HG03571 (cell line): ENCODE measurements around the gene APBB1.

Source experiments
- ATAC-seq: cut with Tn5 transposase; IDR thresholded peaks from one replicate; pipeline ENCODE4 v1.9.1; 2021; ENCODE audit not compliant: unreplicated experiment

APBB1 gene

GRCh38 chr11:6391537-6392134, 27.3 kb downstream of the APBB1 start:
- no peak for ATAC-seq

- no peak for ATAC-seq
Measured at GRCh38 chr11:6390718-6391469, 28.0 kb downstream of the APBB1 start.

GRCh38 chr11:6389905-6390717, 28.8 kb downstream of the APBB1 start, which contains the start of gene SMPD1:
Gene SMPD1 (plus strand): TSS chr11:6390474. CDS start chr11:6390599, 125 bp downstream.
- peak; percentile 97 for ATAC-seq

- ATAC-seq: no peak
Measured at GRCh38 chr11:6388748-6389147, 30.1 kb downstream of the APBB1 start.

- no peak for ATAC-seq
Measured at GRCh38 chr11:6387811-6388599, 30.9 kb downstream of the APBB1 start.

- no peak for ATAC-seq
Measured at GRCh38 chr11:6385046-6385777, 33.7 kb downstream of the APBB1 start.

- ATAC-seq: no peak
Measured at GRCh38 chr11:6378640-6378989, 40.3 kb downstream of the APBB1 start.

- no peak for ATAC-seq
Measured at GRCh38 chr11:6377902-6378639, 40.8 kb downstream of the APBB1 start.

- ATAC-seq: no peak
Measured at GRCh38 chr11:6371825-6372224, 47.1 kb downstream of the APBB1 start.

GRCh38 chr11:6365659-6366058, 53.2 kb downstream of the APBB1 start:
- ATAC-seq: no peak

- peak; percentile 86 for ATAC-seq
Measured at GRCh38 chr11:6362873-6363678, 55.8 kb downstream of the APBB1 start.

GRCh38 chr11:6362185-6362872, 56.6 kb downstream of the APBB1 start:
- no peak for ATAC-seq

GRCh38 chr11:6360183-6360582, 58.7 kb downstream of the APBB1 start:
- ATAC-seq: no peak

GRCh38 chr11:6357222-6357621, 61.7 kb downstream of the APBB1 start:
- ATAC-seq: no peak

GRCh38 chr11:6356503-6357055, 62.3 kb downstream of the APBB1 start:
- ATAC-seq: no peak

GRCh38 chr11:6354651-6355485, 64.0 kb downstream of the APBB1 start:
- ATAC-seq: no peak

GRCh38 chr11:6353367-6353987, 65.4 kb downstream of the APBB1 start:
- peak; percentile 78 for ATAC-seq
